Fibroblast of mammary gland (primary cell): Measurements from ENCODE around the gene ZNF638.
A peak's percentile ranks its signal among the peaks of the same experiment; 100 is the strongest.
"Not testable (repeated sequence)": the region's sequence is repeated elsewhere in the genome, so short reads cannot be mapped to it uniquely, and the experiment has no call there.

Experiments used
- DNase-seq: peaks from one replicate; pipeline ENCODE4 v3.0.0-alpha.2; 2010; ENCODE audit warnings: low read depth
- H3K4me3 ChIP-seq: 2 replicates; pipeline ENCODE4 v1.5.1; 2011; ENCODE audit warnings: low read depth, mild to moderate bottlenecking, low read length, moderate library complexity; ENCODE audit not compliant: control insufficient read depth
- TF ChIP-seq, protein P1 (sequence below): conservative IDR thresholded peaks from 2 replicates; pipeline ENCODE4 v1.5.1; 2011; ENCODE audit warnings: low read depth, low read length, inconsistent platforms; ENCODE audit not compliant: control insufficient read depth, insufficient read depth

The ZNF638 gene

DNA sequence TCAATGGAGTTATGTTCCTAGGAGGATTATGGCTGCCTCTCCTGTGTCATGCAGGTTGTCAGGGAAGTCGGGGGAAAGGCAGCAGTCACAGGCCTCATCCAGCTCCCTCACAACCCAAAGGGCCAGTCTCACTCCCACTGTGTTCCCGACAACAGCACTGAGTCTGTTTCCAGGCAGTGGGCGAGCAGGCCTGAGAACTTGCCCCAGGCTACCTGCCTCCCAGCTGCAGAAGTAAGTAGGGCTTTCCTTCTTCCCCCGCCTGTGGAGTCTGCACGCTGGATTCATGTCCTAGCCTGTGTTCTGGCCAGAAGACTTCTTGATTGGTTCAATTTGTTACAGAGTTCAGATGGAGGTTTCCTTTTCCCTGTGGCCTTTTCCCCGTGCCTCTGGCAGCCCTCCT lies 8.2 kb upstream of the ZNF638 start:
- no peak overlapping the region for H3K4me3 ChIP-seq
- DNase-seq: no peak
- TF ChIP-seq, protein P1, sequence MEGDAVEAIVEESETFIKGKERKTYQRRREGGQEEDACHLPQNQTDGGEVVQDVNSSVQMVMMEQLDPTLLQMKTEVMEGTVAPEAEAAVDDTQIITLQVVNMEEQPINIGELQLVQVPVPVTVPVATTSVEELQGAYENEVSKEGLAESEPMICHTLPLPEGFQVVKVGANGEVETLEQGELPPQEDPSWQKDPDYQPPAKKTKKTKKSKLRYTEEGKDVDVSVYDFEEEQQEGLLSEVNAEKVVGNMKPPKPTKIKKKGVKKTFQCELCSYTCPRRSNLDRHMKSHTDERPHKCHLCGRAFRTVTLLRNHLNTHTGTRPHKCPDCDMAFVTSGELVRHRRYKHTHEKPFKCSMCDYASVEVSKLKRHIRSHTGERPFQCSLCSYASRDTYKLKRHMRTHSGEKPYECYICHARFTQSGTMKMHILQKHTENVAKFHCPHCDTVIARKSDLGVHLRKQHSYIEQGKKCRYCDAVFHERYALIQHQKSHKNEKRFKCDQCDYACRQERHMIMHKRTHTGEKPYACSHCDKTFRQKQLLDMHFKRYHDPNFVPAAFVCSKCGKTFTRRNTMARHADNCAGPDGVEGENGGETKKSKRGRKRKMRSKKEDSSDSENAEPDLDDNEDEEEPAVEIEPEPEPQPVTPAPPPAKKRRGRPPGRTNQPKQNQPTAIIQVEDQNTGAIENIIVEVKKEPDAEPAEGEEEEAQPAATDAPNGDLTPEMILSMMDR: no peak

DNA sequence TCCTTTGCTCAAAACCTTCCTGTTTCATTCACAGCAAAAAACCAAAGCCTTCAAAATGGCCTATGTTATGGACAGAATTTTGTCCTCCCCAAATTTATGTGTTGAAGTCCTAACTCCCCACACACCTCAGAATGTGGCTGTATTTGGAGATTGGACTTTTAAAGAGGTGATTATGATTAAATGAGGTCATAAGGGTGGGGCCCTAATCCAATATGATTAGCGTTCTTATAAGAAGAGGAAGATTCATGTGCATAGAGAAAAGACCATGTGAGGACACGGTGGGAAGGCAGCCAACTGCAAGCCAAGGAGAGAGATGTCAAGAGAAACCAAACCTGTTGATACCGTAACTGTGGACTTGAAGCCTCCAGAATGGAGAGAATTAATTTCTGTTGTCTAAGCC lies 4.6 kb upstream of the ZNF638 start:
- no peak overlapping the region for H3K4me3 ChIP-seq
- TF ChIP-seq, protein P1: no peak
- no peak for DNase-seq

DNA sequence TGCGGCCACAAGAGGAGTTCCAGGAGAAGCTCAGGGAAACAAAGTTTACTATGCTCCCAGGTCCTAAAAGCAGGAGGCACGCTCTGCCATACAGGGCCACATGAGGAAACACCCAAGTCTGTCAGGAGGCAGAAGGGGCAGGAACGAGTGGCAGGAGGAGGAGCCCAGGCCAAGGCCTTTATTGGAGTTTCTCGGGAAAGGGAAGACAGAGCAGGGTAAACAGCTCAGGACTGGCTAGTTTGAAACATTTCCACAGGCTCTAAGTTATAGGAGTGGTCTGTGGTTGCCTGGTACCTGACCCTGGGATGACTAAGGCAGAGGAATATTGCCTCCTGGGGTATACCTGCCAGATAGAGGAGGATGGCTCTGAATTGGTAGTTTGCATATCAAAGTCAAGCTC lies 3.7 kb upstream of the ZNF638 start:
- H3K4me3 ChIP-seq: no peak overlapping the region
- TF ChIP-seq, protein P1: no peak
- DNase-seq: no peak

DNA sequence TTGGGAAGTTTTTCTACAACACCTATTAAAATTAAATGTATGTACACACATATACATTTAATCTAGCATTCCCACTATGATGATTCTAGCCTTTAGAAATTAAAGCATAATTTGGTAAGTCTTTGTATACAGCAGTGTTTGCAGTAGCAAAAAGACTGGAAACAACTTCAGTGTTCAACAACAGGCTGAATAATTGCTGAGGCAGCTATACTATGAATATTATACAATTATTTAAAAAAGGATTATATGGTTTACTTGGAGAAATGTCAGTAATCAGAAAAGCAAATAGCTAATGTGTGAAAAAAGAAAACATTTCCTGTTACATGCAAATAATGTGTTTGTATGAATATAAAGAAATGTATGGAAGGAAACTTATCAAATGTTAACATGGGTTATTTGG lies 1.4 kb upstream of the ZNF638 start:
- no peak for DNase-seq
- H3K4me3 ChIP-seq: no peak overlapping the region
- TF ChIP-seq, protein P1: no peak

DNA sequence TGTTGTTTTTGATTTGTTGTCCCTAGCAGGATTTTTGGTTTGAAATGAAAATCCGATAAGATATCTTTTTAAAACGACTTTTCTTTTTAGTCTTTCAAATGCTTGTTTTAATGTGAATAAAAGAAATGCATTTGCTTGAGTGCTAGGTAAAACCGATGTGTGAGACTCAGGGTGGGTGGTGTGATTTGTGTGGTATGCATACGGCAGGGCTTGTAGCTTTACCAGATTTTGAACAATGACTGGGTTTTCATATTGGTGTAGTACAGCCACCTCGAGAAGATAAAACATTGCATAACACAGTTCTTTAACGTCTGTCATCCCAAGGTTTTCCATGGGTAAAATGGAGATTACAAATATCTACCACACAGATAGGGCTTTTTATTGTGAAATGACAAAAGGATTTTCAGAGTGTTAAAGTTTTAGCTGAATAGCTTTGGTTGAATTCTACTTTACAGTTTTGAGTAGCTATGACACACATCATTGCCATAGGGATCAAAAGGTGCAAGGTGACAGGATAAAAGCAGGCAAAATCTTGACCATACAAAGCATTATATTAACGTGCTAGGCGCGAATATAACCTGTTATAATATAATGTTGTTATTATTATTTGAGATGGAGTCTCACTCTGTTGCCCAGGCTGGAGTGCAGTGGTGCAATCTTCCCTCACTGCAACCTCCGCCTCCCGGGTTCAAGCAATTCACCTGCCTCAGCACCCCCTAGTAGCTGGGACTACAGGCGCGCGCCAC lies 824 bp upstream of the ZNF638 start:
- no peak for DNase-seq
- H3K4me3 ChIP-seq: no peak overlapping the region
- TF ChIP-seq, protein P1: no peak

DNA sequence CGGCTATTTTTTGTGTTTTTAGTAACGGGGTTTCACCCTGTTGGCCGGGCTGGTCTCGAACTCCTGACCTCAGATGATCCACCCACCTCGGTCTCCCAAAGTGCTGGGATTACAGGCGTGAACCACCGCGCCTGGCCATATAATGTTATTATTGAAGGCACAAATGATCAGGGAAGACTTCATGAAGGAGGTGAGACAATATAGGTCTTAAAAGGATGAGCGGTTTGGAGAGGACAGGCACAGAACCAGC lies 326 bp upstream of the ZNF638 start:
- not testable (repeated sequence) for DNase-seq

DNA sequence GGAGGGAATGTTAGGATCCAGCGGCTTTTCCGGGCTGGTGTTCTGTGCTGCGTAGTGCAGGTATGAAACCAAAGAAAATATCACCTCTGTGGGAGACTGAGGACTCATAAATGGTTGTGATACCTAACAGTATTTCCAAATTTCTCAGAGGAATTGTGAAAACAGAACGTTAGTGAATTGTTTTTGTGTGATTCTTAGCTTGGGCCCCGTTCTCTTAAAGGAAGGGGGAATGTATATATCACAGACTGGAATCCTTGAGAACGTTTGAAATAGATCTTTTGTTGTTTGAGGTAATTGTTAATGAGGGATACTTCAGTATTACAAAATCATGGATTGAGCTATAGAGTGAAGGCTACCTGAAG lies 834 bp downstream of the ZNF638 start:
- TF ChIP-seq, protein P1: no peak
- DNase-seq: no peak
- peak overlapping the region; percentile 92 for H3K4me3 ChIP-seq

More for the DNA sequence above, 326 bp upstream of the ZNF638 start:
- peak overlapping the region; percentile 34 for H3K4me3 ChIP-seq
